Measurements from ENCODE around the gene SLC18A3.

DNA sequence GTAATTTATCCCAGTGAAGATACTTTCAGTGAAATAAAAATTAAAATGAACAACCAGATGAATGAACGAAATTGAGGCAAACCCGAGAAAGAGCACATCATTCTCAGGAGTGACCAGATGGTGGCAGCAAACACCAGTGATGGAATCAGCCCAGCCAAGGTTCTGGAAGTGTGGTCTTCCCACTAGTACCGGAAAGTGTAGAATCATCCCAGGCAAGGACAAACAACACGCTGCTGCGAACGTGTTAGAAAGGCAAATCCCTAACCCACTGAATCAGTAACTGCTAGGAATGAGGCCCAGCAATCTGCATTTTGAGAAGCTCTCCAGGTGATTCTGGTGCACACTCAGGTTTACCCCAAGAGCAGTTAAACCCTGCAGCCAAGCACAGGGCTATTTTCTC is 15.5 kb upstream of the SLC18A3 start:
- no peak for TF ChIP-seq USF1 (IDR thresholded peaks at IDR 0.05)
- no peak for TF ChIP-seq CEBPB (IDR thresholded peaks at IDR 0.05)
- no peak for TF ChIP-seq YY1 (IDR thresholded peaks at IDR 0.05; ENCODE audit: low read depth)
- peak; percentile 94 for TF ChIP-seq RAD21 (IDR thresholded peaks at IDR 0.05; ENCODE audit: low read depth)
- TF ChIP-seq MAX (IDR thresholded peaks at IDR 0.05): no peak
- no peak for TF ChIP-seq REST (IDR thresholded peaks at IDR 0.05; ENCODE audit: low read depth)
- no peak for TF ChIP-seq TCF12 (IDR thresholded peaks at IDR 0.05; ENCODE audit: low read depth)
- no peak for TF ChIP-seq EP300 (IDR thresholded peaks at IDR 0.05; ENCODE audit: borderline replicate concordance)
- TF ChIP-seq FOXM1 (IDR thresholded peaks at IDR 0.05; ENCODE audit: borderline replicate concordance, low read depth): no peak
